Panc1 (cell line): ENCODE data around the gene ECT2L. TPM values are rescaled to one million over a fixed set of nuclear protein-coding genes. Genes with fewer than 3 reads are reported as not detected.
A peak's percentile ranks its signal among the peaks of the same experiment; 100 is the strongest.

ENCODE experiments used
- ATAC-seq: fragments of 200-7000 bp; cut with Tn5 transposase; 2 replicates; pipeline ENCODE4 v1.9.1; 2020; ENCODE audit warnings: mild to moderate bottlenecking, moderate library complexity
- BruUV-seq: library from RNA; stranded (reverse); fragments of 400-500 nt; replicated peaks from 2 replicates; lab custom pipeline; 2021; lab: Mats Ljungman, UMichigan
- CTCF ChIA-PET: fragments of 300-600 bp; sonication (Branson Sonifier 250); formaldehyde crosslinking; loops from one replicate; lab custom pipeline; 2022; ENCODE audit warnings: antibody characterized with exemption; lab: Charles Lee
- POLR2A ChIA-PET: fragments of 300-600 bp; sonication (Branson Sonifier 250); formaldehyde crosslinking; loops from one replicate; lab custom pipeline; 2022; ENCODE audit warnings: antibody characterized with exemption; lab: Charles Lee
- DNase-seq: peaks from one replicate; pipeline ENCODE4 v3.0.0-alpha.2; 2010; ENCODE audit warnings: low read depth, low spot score
- H3K27ac ChIP-seq: 2 replicates; pipeline ENCODE4 v1.5.1; 2011; ENCODE audit warnings: mild to moderate bottlenecking, low read length, inconsistent platforms
- H3K27me3 ChIP-seq: fragments of 200-500 bp; sonication (Bioruptor generic); 2 replicates; pipeline ENCODE4 v1.6.0; 2014; ENCODE audit warnings: low read length, inconsistent platforms; ENCODE audit not compliant: control insufficient read depth, insufficient read depth
- H3K36me3 ChIP-seq: fragments of 200-500 bp; sonication (Bioruptor generic); 2 replicates; pipeline ENCODE4 v1.5.1; 2014; ENCODE audit warnings: inconsistent platforms, mild to moderate bottlenecking, low read length, moderate library complexity; ENCODE audit not compliant: control insufficient read depth, insufficient read depth
- H3K4me1 ChIP-seq: 2 replicates; pipeline ENCODE4 v1.5.1; 2011; ENCODE audit warnings: inconsistent platforms, mild to moderate bottlenecking, low read length, moderate library complexity; ENCODE audit not compliant: control insufficient read depth, insufficient read depth
- H3K4me3 ChIP-seq, 2 experiments: 2 replicates each; pipeline ENCODE4 v1.5.1; 2011 to 2012; ENCODE audit warnings: low read depth in 2 of 2, low read length in 2 of 2, mild to moderate bottlenecking in 2 of 2, inconsistent platforms in 1 of 2, moderate library complexity in 1 of 2
- H3K9me3 ChIP-seq: fragments of 200-500 bp; sonication (Bioruptor generic); 2 replicates; pipeline ENCODE4 v1.5.1; 2014; ENCODE audit warnings: low read depth, mild to moderate bottlenecking, inconsistent platforms, low read length, moderate library complexity; ENCODE audit not compliant: control insufficient read depth, insufficient read depth
- POLR2AphosphoS5 ChIP-seq: IDR thresholded peaks from 2 replicates; pipeline ENCODE4 v1.6.1; 2012; ENCODE audit warnings: mild to moderate bottlenecking, low read depth, low read length, moderate library complexity
- SIN3A ChIP-seq: IDR thresholded peaks from 2 replicates; pipeline ENCODE4 v1.6.1; 2012; ENCODE audit warnings: low read depth, mild to moderate bottlenecking, low read length, moderate library complexity, borderline replicate concordance; ENCODE audit not compliant: insufficient read depth
- TCF7L2 ChIP-seq: IDR thresholded peaks from 2 replicates; pipeline ENCODE4 v1.6.1; 2011; ENCODE audit warnings: mild to moderate bottlenecking, low read depth, low read length, inconsistent platforms
- in situ Hi-C: cut with HindIII; loops from 2 replicates; pipeline ENCODE4 v1.10.0; 2016; ENCODE audit warnings: low sequenced_read_pairs, low pct_unique_long_range_greater_than_20kb
- intact Hi-C: fragments of 100-400 bp; cut with micrococcal nuclease; formaldehyde crosslinking; loops from one replicate; pipeline ENCODE4 v1.10.0; 2022; ENCODE audit not compliant: unreplicated experiment
- total RNA-seq: library from RNA; stranded (reverse); gene quantifications from one replicate; pipeline ENCODE4 v1.2.1, GENCODE V29; 2021; ENCODE audit not compliant: unreplicated experiment
- TF ChIP-seq, protein P1 (sequence below), 2 experiments: IDR thresholded peaks; 2 replicates each; pipeline ENCODE4 v1.6.1; 2011 to 2012; ENCODE audit warnings: low read depth in 2 of 2, control low read depth in 1 of 2, low read length in 1 of 2, mild to moderate bottlenecking in 1 of 2, moderate library complexity in 1 of 2; ENCODE audit not compliant: insufficient read depth in 1 of 2
- TF ChIP-seq, protein P2 (sequence below): fragments of 450-650 bp; IDR thresholded peaks from 2 replicates; pipeline ENCODE4 v1.5.1; 2017; ENCODE audit warnings: mild to moderate bottlenecking

The ECT2L gene
- total RNA-seq, 1 experiment from 2014 or later = not detected

GRCh38 chr6:138757136-138757535, 38.8 kb upstream of the ECT2L start:
- TF ChIP-seq POLR2AphosphoS5 (no peak), SIN3A (no peak), TCF7L2 (no peak)
- TF ChIP-seq, protein P1, sequence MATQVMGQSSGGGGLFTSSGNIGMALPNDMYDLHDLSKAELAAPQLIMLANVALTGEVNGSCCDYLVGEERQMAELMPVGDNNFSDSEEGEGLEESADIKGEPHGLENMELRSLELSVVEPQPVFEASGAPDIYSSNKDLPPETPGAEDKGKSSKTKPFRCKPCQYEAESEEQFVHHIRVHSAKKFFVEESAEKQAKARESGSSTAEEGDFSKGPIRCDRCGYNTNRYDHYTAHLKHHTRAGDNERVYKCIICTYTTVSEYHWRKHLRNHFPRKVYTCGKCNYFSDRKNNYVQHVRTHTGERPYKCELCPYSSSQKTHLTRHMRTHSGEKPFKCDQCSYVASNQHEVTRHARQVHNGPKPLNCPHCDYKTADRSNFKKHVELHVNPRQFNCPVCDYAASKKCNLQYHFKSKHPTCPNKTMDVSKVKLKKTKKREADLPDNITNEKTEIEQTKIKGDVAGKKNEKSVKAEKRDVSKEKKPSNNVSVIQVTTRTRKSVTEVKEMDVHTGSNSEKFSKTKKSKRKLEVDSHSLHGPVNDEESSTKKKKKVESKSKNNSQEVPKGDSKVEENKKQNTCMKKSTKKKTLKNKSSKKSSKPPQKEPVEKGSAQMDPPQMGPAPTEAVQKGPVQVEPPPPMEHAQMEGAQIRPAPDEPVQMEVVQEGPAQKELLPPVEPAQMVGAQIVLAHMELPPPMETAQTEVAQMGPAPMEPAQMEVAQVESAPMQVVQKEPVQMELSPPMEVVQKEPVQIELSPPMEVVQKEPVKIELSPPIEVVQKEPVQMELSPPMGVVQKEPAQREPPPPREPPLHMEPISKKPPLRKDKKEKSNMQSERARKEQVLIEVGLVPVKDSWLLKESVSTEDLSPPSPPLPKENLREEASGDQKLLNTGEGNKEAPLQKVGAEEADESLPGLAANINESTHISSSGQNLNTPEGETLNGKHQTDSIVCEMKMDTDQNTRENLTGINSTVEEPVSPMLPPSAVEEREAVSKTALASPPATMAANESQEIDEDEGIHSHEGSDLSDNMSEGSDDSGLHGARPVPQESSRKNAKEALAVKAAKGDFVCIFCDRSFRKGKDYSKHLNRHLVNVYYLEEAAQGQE (IDR thresholded peaks at IDR 0.05; ENCODE audit: insufficient read depth in 1 of 2, low read depth in 2 of 2, low read length in 1 of 2) = no peak
- TF ChIP-seq, protein P2, sequence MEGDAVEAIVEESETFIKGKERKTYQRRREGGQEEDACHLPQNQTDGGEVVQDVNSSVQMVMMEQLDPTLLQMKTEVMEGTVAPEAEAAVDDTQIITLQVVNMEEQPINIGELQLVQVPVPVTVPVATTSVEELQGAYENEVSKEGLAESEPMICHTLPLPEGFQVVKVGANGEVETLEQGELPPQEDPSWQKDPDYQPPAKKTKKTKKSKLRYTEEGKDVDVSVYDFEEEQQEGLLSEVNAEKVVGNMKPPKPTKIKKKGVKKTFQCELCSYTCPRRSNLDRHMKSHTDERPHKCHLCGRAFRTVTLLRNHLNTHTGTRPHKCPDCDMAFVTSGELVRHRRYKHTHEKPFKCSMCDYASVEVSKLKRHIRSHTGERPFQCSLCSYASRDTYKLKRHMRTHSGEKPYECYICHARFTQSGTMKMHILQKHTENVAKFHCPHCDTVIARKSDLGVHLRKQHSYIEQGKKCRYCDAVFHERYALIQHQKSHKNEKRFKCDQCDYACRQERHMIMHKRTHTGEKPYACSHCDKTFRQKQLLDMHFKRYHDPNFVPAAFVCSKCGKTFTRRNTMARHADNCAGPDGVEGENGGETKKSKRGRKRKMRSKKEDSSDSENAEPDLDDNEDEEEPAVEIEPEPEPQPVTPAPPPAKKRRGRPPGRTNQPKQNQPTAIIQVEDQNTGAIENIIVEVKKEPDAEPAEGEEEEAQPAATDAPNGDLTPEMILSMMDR = no peak
- H3K27me3 ChIP-seq = no peaks in the 10 kb centered on the region
- H3K27ac ChIP-seq = no peak overlapping the region
- no TSS peak for BruUV-seq
- ATAC-seq (no peak), DNase-seq (no peak)
- ChIA-PET CTCF (no interaction called here), POLR2A (no interaction called here)
- no peaks in the 10 kb centered on the region for H3K4me1 ChIP-seq
- in situ Hi-C loops = no loop called here
- H3K36me3 ChIP-seq = no peaks in the 10 kb centered on the region
- intact Hi-C loops = no loop called here
- H3K4me3 ChIP-seq = no peak overlapping the region
- no peaks in the 10 kb centered on the region for H3K9me3 ChIP-seq

- H3K9me3 ChIP-seq = no peaks in the 10 kb centered on the region
- DNase-seq (peak; percentile 22), ATAC-seq (no peak)
- no peaks in the 10 kb centered on the region for H3K27me3 ChIP-seq
- no peak overlapping the region for H3K4me3 ChIP-seq
- H3K4me1 ChIP-seq = no peaks in the 10 kb centered on the region
- ChIA-PET CTCF (interaction anchor here (0.7 to 1.2 kb wide), 3 partner anchors 74 to 343 kb away, joined by 3 to 5 read pairs (median 3); no protein-coding TSS in a partner anchor), POLR2A (no interaction called here)
- H3K27ac ChIP-seq = no peak overlapping the region
- in situ Hi-C loops (no loop called here), intact Hi-C loops (loop anchor here (1.0 to 10.0 kb wide), 4 partner anchors 75 to 651 kb away; no protein-coding TSS in a partner anchor)
- TF ChIP-seq, protein P1 (IDR thresholded peaks at IDR 0.05; ENCODE audit: insufficient read depth in 1 of 2, low read depth in 2 of 2, low read length in 1 of 2) = no peak
- TF ChIP-seq, protein P2 = peak; percentile 70; the same call in 1 of the 2 replicates
- TF ChIP-seq TCF7L2 = no peak
- BruUV-seq = no TSS peak
- no peaks in the 10 kb centered on the region for H3K36me3 ChIP-seq
Observed at GRCh38 chr6:138765896-138766655, 29.8 kb upstream of the ECT2L start.
